Fibroblast of pulmonary artery (primary cell): ENCODE measurements around the gene RAD51.

Source experiments
- DNase-seq: peaks from one replicate; pipeline ENCODE4 v3.0.0-alpha.2; 2010; ENCODE audit warnings: low read depth
- H3K4me3 ChIP-seq: replicated peaks from 2 replicates; pipeline ENCODE4 v1.5.1; 2011; ENCODE audit warnings: low read depth, mild to moderate bottlenecking, control low read depth, low read length, moderate library complexity
- CTCF ChIP-seq: IDR thresholded peaks from 2 replicates; pipeline ENCODE4 v1.5.1; 2011; ENCODE audit warnings: mild to moderate bottlenecking, control low read depth, low read length, inconsistent platforms; ENCODE audit errors: missing control alignments

The RAD51 gene

GRCh38 chr15:40776537-40777141 lies 81.7 kb downstream of the RAD51 start:
- DNase-seq: peak; percentile 42
- TF ChIP-seq CTCF: no peak
- no peak overlapping the region for H3K4me3 ChIP-seq
